ENCODE data around the gene PSMD5.

The PSMD5 gene

DNA sequence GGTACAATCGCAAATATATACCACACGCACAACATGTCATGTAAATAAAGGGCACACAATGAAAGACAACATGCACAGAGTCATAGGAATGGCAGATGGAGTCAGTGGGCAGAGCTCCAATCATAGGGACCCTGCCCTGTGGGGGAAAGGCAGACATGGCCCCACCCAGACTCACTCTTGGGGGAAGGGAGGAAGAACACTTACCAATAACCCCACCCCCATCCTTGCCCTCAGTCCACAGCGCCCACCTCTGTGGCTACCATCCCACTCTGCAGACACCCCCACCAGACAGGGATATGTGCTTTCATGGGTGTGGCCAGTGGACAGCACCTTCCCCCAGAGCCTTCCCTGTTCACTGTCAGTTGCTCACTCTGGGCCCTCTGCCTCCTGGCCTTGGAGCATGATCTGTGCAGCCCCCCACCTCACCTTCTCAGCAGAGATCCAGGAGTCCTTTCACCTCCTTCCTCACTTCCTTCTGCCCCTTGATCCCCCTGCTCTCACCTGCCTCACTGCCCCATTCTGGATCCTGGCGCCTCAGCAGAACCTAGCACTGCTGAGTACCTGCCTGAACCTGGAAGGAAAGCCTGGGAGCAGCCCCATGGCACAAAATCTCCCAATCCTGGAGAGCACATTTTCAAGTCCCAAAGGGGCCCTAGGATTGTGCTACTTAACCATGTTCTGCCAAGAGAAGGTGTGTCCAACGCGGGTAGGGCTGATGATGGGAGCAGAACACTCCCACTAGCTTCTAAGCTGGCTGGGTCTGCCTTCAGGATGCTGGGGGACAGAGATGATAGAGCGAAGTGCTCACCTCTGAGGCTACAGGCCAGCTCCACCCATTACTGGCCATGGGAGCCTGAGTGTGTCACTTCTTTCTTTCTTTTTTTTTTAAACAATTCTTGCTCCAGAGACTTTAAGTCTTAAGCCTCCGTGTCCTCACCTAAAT, 35.7 kb upstream of the PSMD5 start:
- TF ChIP-seq PPARA (CRISPR knock-in tag; IDR thresholded peaks at IDR 0.05; ENCODE audit: borderline replicate concordance) (no peak), ESRRG (CRISPR knock-in tag; IDR thresholded peaks at IDR 0.05) (no peak), ZNF70 (CRISPR knock-in tag; IDR thresholded peaks at IDR 0.05) (no peak), PATZ1 (CRISPR knock-in tag; IDR thresholded peaks at IDR 0.05; ENCODE audit: borderline replicate concordance) (no peak), GLIS3 (CRISPR knock-in tag; IDR thresholded peaks at IDR 0.05) (no peak), ZFP30 (CRISPR knock-in tag; IDR thresholded peaks at IDR 0.05) (no peak), BACH2 (CRISPR knock-in tag; IDR thresholded peaks at IDR 0.05; ENCODE audit: borderline replicate concordance) (no peak), TOX (CRISPR knock-in tag; IDR thresholded peaks at IDR 0.05; ENCODE audit: borderline replicate concordance) (no peak), TCF4 (CRISPR knock-in tag; IDR thresholded peaks at IDR 0.05; ENCODE audit: borderline replicate concordance) (no peak), ISL1 (CRISPR knock-in tag; IDR thresholded peaks at IDR 0.05) (no peak), ZC3H10 (CRISPR knock-in tag; IDR thresholded peaks at IDR 0.05) (no peak), ARNTL (CRISPR knock-in tag; IDR thresholded peaks at IDR 0.05; ENCODE audit: borderline replicate concordance, low read depth) (no peak), RARB (CRISPR knock-in tag; IDR thresholded peaks at IDR 0.05) (no peak), OSR1 (CRISPR knock-in tag; IDR thresholded peaks at IDR 0.05) (no peak)
- TF ChIP-seq, protein P1, sequence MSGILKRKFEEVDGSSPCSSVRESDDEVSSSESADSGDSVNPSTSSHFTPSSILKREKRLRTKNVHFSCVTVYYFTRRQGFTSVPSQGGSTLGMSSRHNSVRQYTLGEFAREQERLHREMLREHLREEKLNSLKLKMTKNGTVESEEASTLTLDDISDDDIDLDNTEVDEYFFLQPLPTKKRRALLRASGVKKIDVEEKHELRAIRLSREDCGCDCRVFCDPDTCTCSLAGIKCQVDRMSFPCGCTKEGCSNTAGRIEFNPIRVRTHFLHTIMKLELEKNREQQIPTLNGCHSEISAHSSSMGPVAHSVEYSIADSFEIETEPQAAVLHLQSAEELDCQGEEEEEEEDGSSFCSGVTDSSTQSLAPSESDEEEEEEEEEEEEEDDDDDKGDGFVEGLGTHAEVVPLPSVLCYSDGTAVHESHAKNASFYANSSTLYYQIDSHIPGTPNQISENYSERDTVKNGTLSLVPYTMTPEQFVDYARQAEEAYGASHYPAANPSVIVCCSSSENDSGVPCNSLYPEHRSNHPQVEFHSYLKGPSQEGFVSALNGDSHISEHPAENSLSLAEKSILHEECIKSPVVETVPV (CRISPR knock-in tag; IDR thresholded peaks at IDR 0.05): no peak
- TF ChIP-seq, protein P2, sequence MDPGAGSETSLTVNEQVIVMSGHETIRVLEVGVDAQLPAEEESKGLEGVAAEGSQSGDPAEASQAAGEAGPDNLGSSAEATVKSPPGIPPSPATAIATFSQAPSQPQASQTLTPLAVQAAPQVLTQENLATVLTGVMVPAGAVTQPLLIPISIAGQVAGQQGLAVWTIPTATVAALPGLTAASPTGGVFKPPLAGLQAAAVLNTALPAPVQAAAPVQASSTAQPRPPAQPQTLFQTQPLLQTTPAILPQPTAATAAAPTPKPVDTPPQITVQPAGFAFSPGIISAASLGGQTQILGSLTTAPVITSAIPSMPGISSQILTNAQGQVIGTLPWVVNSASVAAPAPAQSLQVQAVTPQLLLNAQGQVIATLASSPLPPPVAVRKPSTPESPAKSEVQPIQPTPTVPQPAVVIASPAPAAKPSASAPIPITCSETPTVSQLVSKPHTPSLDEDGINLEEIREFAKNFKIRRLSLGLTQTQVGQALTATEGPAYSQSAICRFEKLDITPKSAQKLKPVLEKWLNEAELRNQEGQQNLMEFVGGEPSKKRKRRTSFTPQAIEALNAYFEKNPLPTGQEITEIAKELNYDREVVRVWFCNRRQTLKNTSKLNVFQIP (CRISPR knock-in tag; IDR thresholded peaks at IDR 0.05; ENCODE audit: borderline replicate concordance, low read depth): no peak
- ATAC-seq: no peak

- peak; percentile 45 for ATAC-seq
These were observed 34.7 kb upstream of the PSMD5 start for GRCh38 chr9:120877276-120878034.

More at GRCh38 chr9:120877276-120878034, 34.7 kb upstream of the PSMD5 start:
- 0 out of 2 replicates have a peak, but pooled peaks have one; percentile 40 for TF ChIP-seq PPARA (CRISPR knock-in tag; IDR thresholded peaks at IDR 0.05; ENCODE audit: borderline replicate concordance)
- TF ChIP-seq PATZ1 (CRISPR knock-in tag; IDR thresholded peaks at IDR 0.05; ENCODE audit: borderline replicate concordance): no peak
- TF ChIP-seq, protein P1 (CRISPR knock-in tag; IDR thresholded peaks at IDR 0.05): no peak

Measured in SK-N-SH treated with all-trans-retinoic acid at 6 μM for 48 hours (cell line).